ENCODE results near the gene AHR. TPM values are rescaled to one million over a fixed set of nuclear protein-coding genes. Genes with fewer than 3 reads are reported as not detected.
"Not testable (repeated sequence)": the region's sequence is repeated elsewhere in the genome, so short reads cannot be mapped to it uniquely, and the experiment has no call there.

Gene AHR
- polyA plus RNA-seq, 1 experiment, result 5.9 TPM

DNA sequence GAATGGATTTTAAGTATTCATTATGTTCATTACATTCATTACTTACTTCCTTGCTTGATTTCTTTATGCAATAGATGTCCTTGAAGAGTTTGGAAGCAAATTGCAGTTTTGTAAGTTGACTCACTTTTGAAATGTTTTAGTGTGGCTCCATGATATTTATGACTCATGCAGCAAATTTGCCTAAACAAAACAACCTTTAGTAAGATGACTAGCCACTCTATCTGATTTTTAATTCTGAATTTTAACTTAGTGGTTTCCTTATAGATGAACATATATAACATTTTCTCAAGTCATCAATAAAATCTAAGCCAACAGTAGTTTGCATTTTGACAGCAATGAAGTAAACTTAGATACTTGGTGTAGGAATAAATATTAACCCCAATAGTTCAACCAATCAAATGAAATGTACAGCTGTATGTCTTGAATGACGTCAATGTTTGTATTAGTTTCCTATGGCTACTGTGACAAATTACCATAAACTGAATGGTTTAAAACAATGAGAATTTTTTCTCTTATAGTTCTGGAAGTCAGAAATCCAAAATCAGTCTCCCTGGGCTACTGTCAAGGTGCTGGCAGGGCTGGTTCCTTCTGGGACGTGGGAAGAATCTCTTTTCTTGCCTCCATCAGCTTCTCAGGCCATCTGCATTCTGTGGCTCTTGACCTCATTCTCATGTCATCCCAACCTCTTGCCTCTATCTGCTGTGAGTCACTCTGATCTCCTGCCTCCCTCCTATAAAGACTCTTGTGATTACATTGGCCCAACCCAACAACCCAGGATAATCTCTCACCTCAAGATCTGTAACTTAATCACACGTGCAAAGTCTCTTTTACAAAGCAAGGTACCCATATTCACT, 73.4 kb downstream of the AHR start:
- TF ChIP-seq, protein P1, sequence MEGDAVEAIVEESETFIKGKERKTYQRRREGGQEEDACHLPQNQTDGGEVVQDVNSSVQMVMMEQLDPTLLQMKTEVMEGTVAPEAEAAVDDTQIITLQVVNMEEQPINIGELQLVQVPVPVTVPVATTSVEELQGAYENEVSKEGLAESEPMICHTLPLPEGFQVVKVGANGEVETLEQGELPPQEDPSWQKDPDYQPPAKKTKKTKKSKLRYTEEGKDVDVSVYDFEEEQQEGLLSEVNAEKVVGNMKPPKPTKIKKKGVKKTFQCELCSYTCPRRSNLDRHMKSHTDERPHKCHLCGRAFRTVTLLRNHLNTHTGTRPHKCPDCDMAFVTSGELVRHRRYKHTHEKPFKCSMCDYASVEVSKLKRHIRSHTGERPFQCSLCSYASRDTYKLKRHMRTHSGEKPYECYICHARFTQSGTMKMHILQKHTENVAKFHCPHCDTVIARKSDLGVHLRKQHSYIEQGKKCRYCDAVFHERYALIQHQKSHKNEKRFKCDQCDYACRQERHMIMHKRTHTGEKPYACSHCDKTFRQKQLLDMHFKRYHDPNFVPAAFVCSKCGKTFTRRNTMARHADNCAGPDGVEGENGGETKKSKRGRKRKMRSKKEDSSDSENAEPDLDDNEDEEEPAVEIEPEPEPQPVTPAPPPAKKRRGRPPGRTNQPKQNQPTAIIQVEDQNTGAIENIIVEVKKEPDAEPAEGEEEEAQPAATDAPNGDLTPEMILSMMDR (IDR thresholded peaks at IDR 0.05; ENCODE audit: insufficient read depth, low read depth, low read length), result no peak
- ChIA-PET POLR2A (no interaction called here), CTCF (interaction anchor here (1.0 kb wide), 1 partner anchor 140 kb away, joined by 4 read pairs; no protein-coding TSS in a partner anchor)
- DNase-seq (ENCODE audit: low read depth), result peak; percentile 93
- H3K27me3 ChIP-seq (ENCODE audit: control insufficient read depth, insufficient read depth, low read length), result no peaks in the 10 kb centered on the region
- no peaks in the 10 kb centered on the region for H3K36me3 ChIP-seq (ENCODE audit: control insufficient read depth, insufficient read depth, low read length)
- no peak overlapping the region for H3K4me3 ChIP-seq (ENCODE audit: low read depth, low read length)

DNA sequence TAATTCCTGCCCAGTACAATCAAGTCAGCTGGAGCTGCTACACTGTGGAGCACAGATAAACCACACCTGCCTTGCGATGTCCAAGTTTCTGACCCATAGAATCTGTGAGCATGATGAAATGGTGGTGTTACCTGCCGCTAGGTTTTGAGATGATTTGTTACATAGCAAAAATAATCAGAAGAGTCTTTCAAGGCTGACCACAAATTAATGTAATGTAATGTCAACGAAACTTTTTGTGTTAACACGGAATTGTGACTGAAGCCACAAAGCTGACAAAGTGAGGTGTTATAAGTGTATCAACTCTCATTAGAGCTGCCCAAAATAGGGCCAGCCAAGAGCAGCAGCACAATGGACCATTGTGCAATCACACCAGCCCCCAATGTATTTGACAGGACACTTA, 75.7 kb downstream of the AHR start:
- Histone ChIP-seq H3K36me3 (ENCODE audit: control insufficient read depth, insufficient read depth, low read length) (no peaks in the 10 kb centered on the region), H3K4me3 (ENCODE audit: low read depth, low read length) (no peak overlapping the region), H3K27me3 (ENCODE audit: control insufficient read depth, insufficient read depth, low read length) (no peaks in the 10 kb centered on the region)
- TF ChIP-seq, protein P1 (IDR thresholded peaks at IDR 0.05; ENCODE audit: insufficient read depth, low read depth, low read length), result no peak
- ChIA-PET CTCF (interaction anchor here (0.6 to 1.2 kb wide), 2 partner anchors 12 to 18 kb away, joined by 3 to 4 read pairs; no protein-coding TSS in a partner anchor), POLR2A (no interaction called here)
- no peak for DNase-seq (ENCODE audit: low read depth)

DNA sequence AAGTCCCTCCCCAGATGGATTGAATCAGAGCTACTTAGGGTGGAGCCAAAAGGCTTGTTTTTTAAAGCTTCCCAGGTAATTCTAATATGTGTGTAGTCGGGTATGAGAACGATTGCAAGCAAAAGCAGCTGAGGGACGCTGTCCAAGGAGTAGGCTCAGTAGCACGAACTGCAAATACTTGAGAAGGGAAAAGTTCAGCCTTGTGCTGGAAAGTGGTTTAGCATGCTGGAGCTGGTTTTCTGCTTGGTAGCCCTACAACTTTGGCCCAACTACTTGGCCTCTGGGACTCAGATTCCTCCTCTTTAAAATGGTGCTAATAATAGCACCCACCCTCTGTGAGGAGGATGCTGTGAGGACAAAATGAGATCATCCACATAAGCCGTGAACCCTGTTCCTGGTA, 76.2 kb downstream of the AHR start:
- TF ChIP-seq, protein P1 (IDR thresholded peaks at IDR 0.05; ENCODE audit: insufficient read depth, low read depth, low read length), result no peak
- Histone ChIP-seq H3K27me3 (ENCODE audit: control insufficient read depth, insufficient read depth, low read length) (no peaks in the 10 kb centered on the region), H3K4me3 (ENCODE audit: low read depth, low read length) (no peak overlapping the region), H3K36me3 (ENCODE audit: control insufficient read depth, insufficient read depth, low read length) (no peaks in the 10 kb centered on the region)
- POLR2A ChIA-PET, result no interaction called here
- DNase-seq (ENCODE audit: low read depth), result no peak
- CTCF ChIA-PET, result interaction anchor here (1.2 kb wide), 1 partner anchor 18 kb away, joined by 4 read pairs; no protein-coding TSS in a partner anchor

DNA sequence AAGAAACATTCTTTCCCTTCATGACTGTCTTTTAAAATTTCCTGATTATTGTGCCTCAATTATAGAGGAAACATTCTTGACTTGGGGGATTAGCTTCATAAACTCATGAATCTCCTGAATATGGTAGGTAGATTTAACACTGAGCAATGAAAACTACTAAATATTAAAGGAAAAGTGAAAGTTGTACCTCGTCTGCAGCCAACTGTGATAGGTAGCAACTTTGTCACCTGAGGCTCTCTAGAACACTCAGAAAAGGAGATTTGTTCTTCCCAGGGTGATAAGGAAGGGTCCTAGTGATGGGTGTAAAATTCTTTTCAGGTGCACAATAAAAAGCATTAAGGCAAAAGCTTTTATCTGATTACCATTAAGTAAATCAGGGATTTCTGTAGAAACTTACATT, 78.1 kb downstream of the AHR start:
- Histone ChIP-seq H3K36me3 (ENCODE audit: control insufficient read depth, insufficient read depth, low read length) (no peaks in the 10 kb centered on the region), H3K4me3 (ENCODE audit: low read depth, low read length) (no peak overlapping the region), H3K27me3 (ENCODE audit: control insufficient read depth, insufficient read depth, low read length) (no peaks in the 10 kb centered on the region)
- DNase-seq (ENCODE audit: low read depth), result no peak
- ChIA-PET CTCF (no interaction called here), POLR2A (no interaction called here)
- TF ChIP-seq, protein P1 (IDR thresholded peaks at IDR 0.05; ENCODE audit: insufficient read depth, low read depth, low read length), result no peak

DNA sequence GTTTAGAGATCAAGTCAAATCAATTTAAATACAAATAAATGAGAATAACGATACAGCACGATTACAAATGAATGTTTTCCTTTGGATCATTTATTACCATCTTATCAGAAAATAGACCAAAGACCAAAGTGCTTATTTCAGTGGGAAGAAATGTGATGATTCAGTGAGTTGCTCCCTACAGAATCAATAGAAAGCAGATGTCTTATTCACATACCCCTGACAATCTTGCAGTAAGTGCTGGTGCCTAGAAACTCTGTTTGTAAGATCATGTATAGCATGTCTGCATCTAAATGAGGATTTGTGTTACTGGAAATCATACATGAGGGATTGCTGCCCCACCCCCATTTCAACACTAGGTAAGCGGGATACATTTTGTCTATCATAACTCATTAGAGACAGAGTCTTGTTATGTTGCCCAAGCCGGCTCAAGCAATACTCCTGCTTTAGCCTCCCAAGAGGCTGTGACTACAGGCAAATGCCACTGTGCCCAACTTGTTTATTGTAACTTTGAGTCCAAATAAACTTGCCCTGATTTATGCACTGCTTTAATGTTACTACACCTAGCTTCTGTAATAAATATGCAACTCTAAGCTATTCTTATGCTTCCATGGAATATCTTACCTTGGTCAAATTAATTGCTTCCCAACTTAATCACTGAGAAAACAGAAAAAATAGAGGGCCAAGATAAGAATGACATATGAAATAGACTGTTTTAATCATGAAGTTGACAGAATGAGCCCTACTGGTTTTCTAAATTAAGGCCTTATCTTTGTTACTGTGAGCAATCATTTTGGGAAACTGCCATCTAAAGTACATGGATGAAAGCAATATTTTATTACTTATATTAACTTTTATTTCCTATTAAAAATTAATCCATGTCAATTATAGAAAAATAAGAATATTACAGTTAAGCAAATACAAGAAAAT, 82.5 kb downstream of the AHR start:
- ChIA-PET POLR2A (interaction anchor here (0.7 kb wide), 1 partner anchor 11 kb away, joined by 4 read pairs; no protein-coding TSS in a partner anchor), CTCF (no interaction called here)
- Histone ChIP-seq H3K4me3 (ENCODE audit: low read depth, low read length) (no peak overlapping the region), H3K27me3 (ENCODE audit: control insufficient read depth, insufficient read depth, low read length) (no peaks in the 10 kb centered on the region), H3K36me3 (ENCODE audit: control insufficient read depth, insufficient read depth, low read length) (no peaks in the 10 kb centered on the region)
- TF ChIP-seq, protein P1 (IDR thresholded peaks at IDR 0.05; ENCODE audit: insufficient read depth, low read depth, low read length), result no peak
- DNase-seq (ENCODE audit: low read depth), result no peak

DNA sequence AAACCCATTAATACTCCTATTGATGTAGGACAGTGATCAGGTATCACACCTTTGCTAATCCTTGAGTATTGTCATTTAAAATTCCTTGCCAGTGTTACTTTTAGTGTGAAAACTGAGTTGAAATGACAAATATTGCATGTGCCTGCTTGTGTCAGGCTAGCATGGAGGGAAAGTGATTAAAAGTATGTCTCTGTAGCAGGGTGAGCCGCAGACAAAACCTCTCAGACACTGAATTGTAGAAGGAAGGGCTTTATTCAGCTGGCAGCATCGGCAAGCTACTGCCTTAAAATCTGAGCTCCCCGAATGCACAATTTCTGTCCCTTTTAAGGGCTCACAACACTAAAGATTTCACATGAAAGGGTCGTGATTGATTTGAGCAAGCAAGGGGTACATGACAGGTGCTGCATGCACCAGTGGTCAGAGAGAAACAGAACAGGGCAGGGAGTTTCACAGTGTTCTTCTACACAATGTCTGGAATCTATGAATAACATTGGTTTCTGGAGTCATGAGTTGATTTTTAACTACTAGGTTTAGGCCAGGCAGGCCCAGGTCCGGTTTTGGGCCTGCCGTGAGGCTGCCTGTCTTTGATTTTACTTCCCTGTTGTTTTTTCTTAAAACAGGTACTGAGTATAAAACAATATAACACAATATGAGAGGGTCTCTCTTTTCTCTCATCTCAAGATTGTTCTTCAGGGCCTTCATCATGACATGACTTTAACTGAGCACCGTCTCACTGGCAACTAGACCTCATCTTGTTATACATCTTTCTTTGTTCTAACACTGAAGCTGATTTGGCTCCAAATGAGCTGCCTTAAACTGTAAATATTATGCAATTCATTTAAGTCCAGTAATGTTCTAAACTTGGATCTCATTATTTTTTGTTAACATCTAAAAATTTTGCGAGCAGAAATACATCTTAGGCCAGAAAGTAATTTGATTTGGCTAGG, 84.2 kb downstream of the AHR start:
- H3K36me3 ChIP-seq (ENCODE audit: control insufficient read depth, insufficient read depth, low read length); DNase-seq (ENCODE audit: low read depth); H3K27me3 ChIP-seq (ENCODE audit: control insufficient read depth, insufficient read depth, low read length); H3K4me3 ChIP-seq (ENCODE audit: low read depth, low read length); POLR2A ChIA-PET: not testable (repeated sequence)
- CTCF ChIA-PET, result interaction anchor here (1.0 to 1.3 kb wide), 2 partner anchors 10 to 17 kb away, joined by 3 to 4 read pairs; no protein-coding TSS in a partner anchor
